ENCODE results near the gene EFNA5. TPM values are rescaled to one million over a fixed set of nuclear protein-coding genes. Genes with fewer than 3 reads are reported as not detected.

The EFNA5 gene
- polyA plus RNA-seq, 2 donors, result 3.4 to 4.9 TPM

DNA sequence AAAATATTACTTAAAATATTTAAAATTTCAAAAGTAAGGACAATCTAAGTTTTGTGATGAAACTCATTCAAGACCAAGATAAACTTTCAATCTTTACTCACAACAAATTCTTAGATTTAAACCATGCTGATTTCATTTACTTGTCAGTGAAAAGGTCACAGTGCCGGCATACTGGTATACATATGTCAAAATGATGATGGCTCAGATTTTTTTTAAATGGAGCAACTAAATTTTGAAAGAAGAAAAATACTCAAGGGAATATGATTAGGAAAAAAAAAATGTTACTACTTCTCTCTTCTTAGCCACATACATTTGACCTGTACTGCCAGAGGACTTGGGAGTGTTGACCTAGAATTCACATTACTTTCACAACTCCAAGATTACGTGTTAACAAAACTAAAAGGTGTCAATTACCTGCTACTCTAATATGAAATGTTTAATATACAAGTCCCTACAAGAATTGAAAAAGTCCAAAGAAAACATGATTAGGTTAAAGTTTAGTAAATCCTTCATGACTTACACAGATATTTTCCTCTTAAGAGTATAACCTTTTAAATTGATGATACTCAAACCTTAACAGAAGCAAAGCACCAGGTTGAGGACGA lies 4.6 kb downstream of the EFNA5 start:
- H3K4me1 ChIP-seq (ENCODE audit: control insufficient read depth in 2 of 2, insufficient read depth in 2 of 2, low read length in 1 of 2), result peaks cover 0 to 3% of the 10 kb centered on the region in 2 donors
- no peaks in the 10 kb centered on the region for H3K9me3 ChIP-seq (ENCODE audit: control insufficient read depth in 2 of 2, insufficient read depth in 1 of 2, low read depth in 1 of 2, low read length in 1 of 2)
- H3K27ac ChIP-seq (ENCODE audit: low read depth in 2 of 2, low read length in 1 of 2), result no peak overlapping the region
- no peaks in the 10 kb centered on the region for H3K27me3 ChIP-seq (ENCODE audit: control insufficient read depth in 1 of 2, insufficient read depth in 2 of 2, low read length in 2 of 2)
- no peaks in the 10 kb centered on the region for H3K36me3 ChIP-seq (ENCODE audit: control insufficient read depth in 2 of 2, insufficient read depth in 2 of 2, low read length in 1 of 2)
- whole genome bisulfite sequencing, 2 donors, result 66 to 76% methylated on average over 3 of the region's 3 CpGs
- no peak overlapping the region for H3K4me3 ChIP-seq (ENCODE audit: low read depth in 1 of 2, low read length in 2 of 2)

- H3K4me1 ChIP-seq (ENCODE audit: control insufficient read depth in 2 of 2, insufficient read depth in 2 of 2, low read length in 1 of 2), result peaks cover 0 to 3% of the 10 kb centered on the region in 2 donors
- no peaks in the 10 kb centered on the region for H3K9me3 ChIP-seq (ENCODE audit: control insufficient read depth in 2 of 2, insufficient read depth in 1 of 2, low read depth in 1 of 2, low read length in 1 of 2)
- H3K4me3 ChIP-seq (ENCODE audit: low read depth in 1 of 2, low read length in 2 of 2), result no peak overlapping the region
- H3K27me3 ChIP-seq (ENCODE audit: control insufficient read depth in 1 of 2, insufficient read depth in 2 of 2, low read length in 2 of 2), result no peaks in the 10 kb centered on the region
- 91 to 94% methylated on average over 2 of the region's 2 CpGs for WGBS, 2 donors
- H3K27ac ChIP-seq (ENCODE audit: low read depth in 2 of 2, low read length in 1 of 2), result no peak overlapping the region
- no peaks in the 10 kb centered on the region for H3K36me3 ChIP-seq (ENCODE audit: control insufficient read depth in 2 of 2, insufficient read depth in 2 of 2, low read length in 1 of 2)
Observed at GRCh38 chr5:107665036-107665570, 5.6 kb downstream of the EFNA5 start.

- no peaks in the 10 kb centered on the region for H3K36me3 ChIP-seq (ENCODE audit: control insufficient read depth in 2 of 2, insufficient read depth in 2 of 2, low read length in 1 of 2)
- no peak overlapping the region for H3K4me3 ChIP-seq (ENCODE audit: low read depth in 1 of 2, low read length in 2 of 2)
- WGBS, 2 donors, result 72 to 80% methylated on average over 1 of the region's 1 CpG
- H3K27me3 ChIP-seq (ENCODE audit: control insufficient read depth in 1 of 2, insufficient read depth in 2 of 2, low read length in 2 of 2), result no peaks in the 10 kb centered on the region
- no peaks in the 10 kb centered on the region for H3K4me1 ChIP-seq (ENCODE audit: control insufficient read depth in 2 of 2, insufficient read depth in 2 of 2, low read length in 1 of 2)
- no peak overlapping the region for H3K27ac ChIP-seq (ENCODE audit: low read depth in 2 of 2, low read length in 1 of 2)
- no peaks in the 10 kb centered on the region for H3K9me3 ChIP-seq (ENCODE audit: control insufficient read depth in 2 of 2, insufficient read depth in 1 of 2, low read depth in 1 of 2, low read length in 1 of 2)
Observed at GRCh38 chr5:107663697-107664096, 7.0 kb downstream of the EFNA5 start.

DNA sequence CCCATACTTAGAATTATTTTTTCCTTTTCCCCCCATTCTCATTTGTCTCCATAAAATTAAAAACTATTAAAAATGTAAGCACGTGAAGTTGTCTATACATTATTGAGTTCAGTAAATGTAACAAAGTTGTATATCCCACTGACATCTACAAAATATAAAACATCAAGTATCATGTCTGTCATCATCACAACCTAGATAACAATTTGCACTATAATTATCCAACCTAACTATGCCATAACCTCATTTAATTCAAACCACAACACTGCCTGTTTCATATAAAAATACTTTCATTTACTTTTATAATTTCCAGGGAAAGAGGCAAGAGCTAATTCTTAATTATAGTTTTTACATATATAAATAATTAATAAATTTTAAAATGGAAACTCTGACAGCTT lies 9.1 kb downstream of the EFNA5 start:
- 81 to 88% methylated on average over 1 of the region's 1 CpG for WGBS, 2 donors
- H3K27me3 ChIP-seq (ENCODE audit: control insufficient read depth in 1 of 2, insufficient read depth in 2 of 2, low read length in 2 of 2), result no peaks in the 10 kb centered on the region
- H3K4me3 ChIP-seq (ENCODE audit: low read depth in 1 of 2, low read length in 2 of 2), result no peak overlapping the region
- H3K36me3 ChIP-seq (ENCODE audit: control insufficient read depth in 2 of 2, insufficient read depth in 2 of 2, low read length in 1 of 2), result no peaks in the 10 kb centered on the region
- no peak overlapping the region for H3K27ac ChIP-seq (ENCODE audit: low read depth in 2 of 2, low read length in 1 of 2)
- no peaks in the 10 kb centered on the region for H3K9me3 ChIP-seq (ENCODE audit: control insufficient read depth in 2 of 2, insufficient read depth in 1 of 2, low read depth in 1 of 2, low read length in 1 of 2)
- no peaks in the 10 kb centered on the region for H3K4me1 ChIP-seq (ENCODE audit: control insufficient read depth in 2 of 2, insufficient read depth in 2 of 2, low read length in 1 of 2)

DNA sequence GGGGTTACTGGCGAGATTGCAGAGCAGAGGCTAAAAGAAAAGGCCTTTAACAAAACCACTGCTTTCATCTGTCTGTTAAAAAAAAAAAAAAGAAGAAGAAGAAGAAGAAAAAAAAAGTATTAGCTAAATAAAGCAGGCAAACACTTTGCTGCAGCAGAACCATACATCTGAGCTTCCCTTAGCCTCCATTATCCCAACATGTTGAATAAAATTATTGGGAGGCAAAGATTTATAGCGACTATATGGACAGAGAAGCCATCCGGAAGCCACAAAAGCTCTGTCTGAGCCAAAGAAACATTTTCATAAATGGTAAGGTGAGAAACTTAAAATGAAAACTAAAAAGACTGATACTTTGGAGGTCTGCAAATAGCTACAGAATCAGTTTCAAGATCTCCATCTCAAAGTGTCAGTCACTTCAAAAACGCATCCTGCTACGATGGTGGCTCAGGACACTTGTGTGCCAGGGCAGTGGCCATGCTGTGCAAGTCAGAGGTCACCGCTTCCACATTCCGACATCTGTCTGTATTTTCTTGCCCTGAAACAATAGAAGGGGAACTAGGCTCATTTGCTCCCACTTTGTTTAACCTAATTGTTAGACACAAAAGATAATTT lies 9.6 kb downstream of the EFNA5 start:
- no peaks in the 10 kb centered on the region for H3K27me3 ChIP-seq (ENCODE audit: control insufficient read depth in 1 of 2, insufficient read depth in 2 of 2, low read length in 2 of 2)
- no peaks in the 10 kb centered on the region for H3K36me3 ChIP-seq (ENCODE audit: control insufficient read depth in 2 of 2, insufficient read depth in 2 of 2, low read length in 1 of 2)
- no peak overlapping the region for H3K4me3 ChIP-seq (ENCODE audit: low read depth in 1 of 2, low read length in 2 of 2)
- H3K4me1 ChIP-seq (ENCODE audit: control insufficient read depth in 2 of 2, insufficient read depth in 2 of 2, low read length in 1 of 2), result no peaks in the 10 kb centered on the region
- H3K27ac ChIP-seq (ENCODE audit: low read depth in 2 of 2, low read length in 1 of 2), result no peak overlapping the region
- H3K9me3 ChIP-seq (ENCODE audit: control insufficient read depth in 2 of 2, insufficient read depth in 1 of 2, low read depth in 1 of 2, low read length in 1 of 2), result no peaks in the 10 kb centered on the region
- WGBS, 2 donors, result 91% methylated on average over 7 of the region's 7 CpGs

DNA sequence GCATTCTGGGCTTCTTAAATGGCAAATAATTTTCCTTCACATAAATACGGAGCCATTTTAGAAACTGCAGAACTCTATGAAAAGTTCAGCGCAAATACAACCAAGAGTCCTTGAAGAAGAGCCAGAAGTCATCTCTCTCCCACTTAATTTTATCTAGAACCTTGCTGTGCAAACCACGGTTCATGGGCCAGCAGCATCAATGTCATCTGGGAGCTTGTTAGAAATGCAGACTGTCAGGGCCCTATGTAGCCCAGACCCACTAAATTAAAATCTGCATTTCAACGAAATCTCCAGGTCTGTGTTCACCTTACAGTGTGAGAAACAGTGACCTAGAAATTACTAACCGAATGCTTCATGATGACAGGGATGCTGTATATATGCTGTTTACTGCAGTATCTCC lies 12.2 kb downstream of the EFNA5 start:
- H3K27ac ChIP-seq (ENCODE audit: low read depth in 2 of 2, low read length in 1 of 2), result no peak overlapping the region
- H3K9me3 ChIP-seq (ENCODE audit: control insufficient read depth in 2 of 2, insufficient read depth in 1 of 2, low read depth in 1 of 2, low read length in 1 of 2), result no peaks in the 10 kb centered on the region
- H3K4me3 ChIP-seq (ENCODE audit: low read depth in 1 of 2, low read length in 2 of 2), result no peak overlapping the region
- H3K27me3 ChIP-seq (ENCODE audit: control insufficient read depth in 1 of 2, insufficient read depth in 2 of 2, low read length in 2 of 2), result no peaks in the 10 kb centered on the region
- no peaks in the 10 kb centered on the region for H3K36me3 ChIP-seq (ENCODE audit: control insufficient read depth in 2 of 2, insufficient read depth in 2 of 2, low read length in 1 of 2)
- H3K4me1 ChIP-seq (ENCODE audit: control insufficient read depth in 2 of 2, insufficient read depth in 2 of 2, low read length in 1 of 2), result no peaks in the 10 kb centered on the region
- WGBS, 2 donors, result 90 to 93% methylated on average over 5 of the region's 5 CpGs

- Histone ChIP-seq H3K9me3 (ENCODE audit: control insufficient read depth in 2 of 2, insufficient read depth in 1 of 2, low read depth in 1 of 2, low read length in 1 of 2) (no peaks in the 10 kb centered on the region), H3K4me3 (ENCODE audit: low read depth in 1 of 2, low read length in 2 of 2) (no peak overlapping the region), H3K4me1 (ENCODE audit: control insufficient read depth in 2 of 2, insufficient read depth in 2 of 2, low read length in 1 of 2) (no peaks in the 10 kb centered on the region), H3K27me3 (ENCODE audit: control insufficient read depth in 1 of 2, insufficient read depth in 2 of 2, low read length in 2 of 2) (no peaks in the 10 kb centered on the region), H3K36me3 (ENCODE audit: control insufficient read depth in 2 of 2, insufficient read depth in 2 of 2, low read length in 1 of 2) (no peaks in the 10 kb centered on the region), H3K27ac (ENCODE audit: low read depth in 2 of 2, low read length in 1 of 2) (no peak overlapping the region)
- WGBS, 2 donors, result 49 to 75% methylated on average over 3 of the region's 3 CpGs
Observed at GRCh38 chr5:107655831-107656230, 14.9 kb downstream of the EFNA5 start.

GRCh38 chr5:107654827-107655226 lies 15.9 kb downstream of the EFNA5 start:
- H3K4me3 ChIP-seq (ENCODE audit: low read depth in 1 of 2, low read length in 2 of 2), result no peak overlapping the region
- no peaks in the 10 kb centered on the region for H3K4me1 ChIP-seq (ENCODE audit: control insufficient read depth in 2 of 2, insufficient read depth in 2 of 2, low read length in 1 of 2)
- no peak overlapping the region for H3K27ac ChIP-seq (ENCODE audit: low read depth in 2 of 2, low read length in 1 of 2)
- H3K27me3 ChIP-seq (ENCODE audit: control insufficient read depth in 1 of 2, insufficient read depth in 2 of 2, low read length in 2 of 2), result no peaks in the 10 kb centered on the region
- no peaks in the 10 kb centered on the region for H3K36me3 ChIP-seq (ENCODE audit: control insufficient read depth in 2 of 2, insufficient read depth in 2 of 2, low read length in 1 of 2)
- no peaks in the 10 kb centered on the region for H3K9me3 ChIP-seq (ENCODE audit: control insufficient read depth in 2 of 2, insufficient read depth in 1 of 2, low read depth in 1 of 2, low read length in 1 of 2)
- WGBS, 2 donors, result 92 to 94% methylated on average over 1 of the region's 1 CpG

DNA sequence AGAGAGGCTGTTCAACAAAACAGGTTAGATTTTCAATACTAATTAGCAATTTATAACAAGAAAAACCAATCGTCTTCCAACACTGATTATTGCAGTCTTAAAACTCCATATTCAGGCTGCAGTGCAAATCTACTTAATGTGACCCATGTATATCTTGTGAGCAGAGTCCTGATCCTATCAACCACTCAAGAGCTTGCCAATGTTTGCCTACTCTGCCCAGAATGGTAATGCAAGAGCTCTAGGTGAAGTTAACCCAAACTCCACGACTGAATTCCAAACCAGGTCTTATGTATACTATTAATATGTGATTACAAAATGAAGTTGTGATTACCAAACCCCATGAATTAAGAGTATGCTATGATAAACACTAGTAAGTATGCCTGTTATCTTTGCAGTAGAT lies 17.1 kb downstream of the EFNA5 start:
- no peaks in the 10 kb centered on the region for H3K4me1 ChIP-seq (ENCODE audit: control insufficient read depth in 2 of 2, insufficient read depth in 2 of 2, low read length in 1 of 2)
- H3K27ac ChIP-seq (ENCODE audit: low read depth in 2 of 2, low read length in 1 of 2), result no peak overlapping the region
- H3K9me3 ChIP-seq (ENCODE audit: control insufficient read depth in 2 of 2, insufficient read depth in 1 of 2, low read depth in 1 of 2, low read length in 1 of 2), result no peaks in the 10 kb centered on the region
- no peak overlapping the region for H3K4me3 ChIP-seq (ENCODE audit: low read depth in 1 of 2, low read length in 2 of 2)
- H3K36me3 ChIP-seq (ENCODE audit: control insufficient read depth in 2 of 2, insufficient read depth in 2 of 2, low read length in 1 of 2), result no peaks in the 10 kb centered on the region
- H3K27me3 ChIP-seq (ENCODE audit: control insufficient read depth in 1 of 2, insufficient read depth in 2 of 2, low read length in 2 of 2), result no peaks in the 10 kb centered on the region
- WGBS, 2 donors, result 65 to 80% methylated on average over 2 of the region's 2 CpGs

Measured in esophagus (tissue), 2 donors.